Uterus (tissue), 4 donors: ENCODE results near the gene TNS1. TPM values are rescaled to one million over a fixed set of nuclear protein-coding genes. Genes with fewer than 3 reads are reported as not detected.
A peak's percentile ranks its signal among the peaks of the same experiment; 100 is the strongest.
"Not testable (repeated sequence)": the region's sequence is repeated elsewhere in the genome, so short reads cannot be mapped to it uniquely, and the experiment has no call there.

Experiments used
- DNase-seq, 2 donors: peaks; one replicate each; pipeline ENCODE4 v3.0.0-alpha.2; 2019 to 2020
- H3K27ac ChIP-seq, 2 donors: fragments of 200-600 bp; sonication (generic); 1 replicate in 1 of 2; 2 replicates in 1 of 2; pipeline ENCODE4 v1.5.1; 2016 to 2018
- H3K27me3 ChIP-seq, 2 donors: fragments of 200-600 bp; sonication (generic); one replicate each; pipeline ENCODE4 v1.5.1; 2018 to 2019; ENCODE audit warnings: control low read depth in 1 of 2
- H3K36me3 ChIP-seq, 2 donors: fragments of 200-600 bp; sonication (generic); one replicate each; pipeline ENCODE4 v1.5.1; 2019; ENCODE audit warnings: control low read depth in 1 of 2
- H3K4me1 ChIP-seq, 2 donors: fragments of 200-600 bp; sonication (generic); one replicate each; pipeline ENCODE4 v1.5.1; 2018 to 2019; ENCODE audit warnings: control low read depth in 1 of 2
- H3K4me3 ChIP-seq, 2 donors: fragments of 200-600 bp; sonication (generic); 1 replicate in 1 of 2; 2 replicates in 1 of 2; pipeline ENCODE4 v1.5.1; 2018 to 2019; ENCODE audit warnings: mild to moderate bottlenecking in 1 of 2
- H3K9me3 ChIP-seq, 2 donors: fragments of 200-600 bp; sonication (generic); one replicate each; pipeline ENCODE4 v1.5.1; 2019; ENCODE audit warnings: control low read depth in 1 of 2
- CTCF ChIP-seq, 4 experiments: fragments of 200-600 bp in 2 of 4; fragments of 450-650 bp in 2 of 4; sonication (generic) in 2 of 4; IDR thresholded peaks; one replicate each; pipeline ENCODE4 v1.5.1; 2016 to 2019; ENCODE audit warnings: antibody characterized with exemption in 4 of 4, mild to moderate bottlenecking in 2 of 4, moderate library complexity in 1 of 4
- POLR2A ChIP-seq, 2 donors: fragments of 450-650 bp; IDR thresholded peaks; one replicate each; pipeline ENCODE4 v1.6.1; 2016; ENCODE audit warnings: antibody characterized with exemption in 2 of 2, mild to moderate bottlenecking in 1 of 2, moderate library complexity in 1 of 2
- intact Hi-C: fragments of 100-400 bp; cut with DNase I; formaldehyde crosslinking; loops from one replicate; pipeline ENCODE4 v1.15.1; 2023; ENCODE audit warnings: low total_unique reads
- total RNA-seq, 4 donors: library from RNA; depleted of rRNA in 3 of 4; stranded (reverse); fragments of >200 nt in 3 of 4; gene quantifications; one replicate each; pipeline versions ENCODE4 v1.1.0 to v1.2.4, GENCODE V29; 2014 to 2023
- donor health status: DM: yes; HTN: yes; CAD: no.

TNS1 gene
- total RNA-seq, 4 donors from 2014 or later = 144 to 1,338 (median 313) TPM

- Histone ChIP-seq H3K27ac (no peak overlapping the region), H3K36me3 (no peaks in the 10 kb centered on the region), H3K4me1 (peaks cover 0 to 6% of the 10 kb centered on the region in 2 donors), H3K4me3 (no peak overlapping the region), H3K9me3 (no peaks in the 10 kb centered on the region), H3K27me3 (no peaks in the 10 kb centered on the region)
- no peak for DNase-seq
- TF ChIP-seq POLR2A (IDR thresholded peaks at IDR 0.05) (no peak), CTCF (IDR thresholded peaks at IDR 0.05) (no peak)
- intact Hi-C loops = no loop called here
Measured at GRCh38 chr2:217809736-217810135, 193.1 kb downstream of the TNS1 start.

- H3K27ac ChIP-seq, H3K36me3 ChIP-seq, intact Hi-C loops, DNase-seq, H3K4me3 ChIP-seq, H3K27me3 ChIP-seq, H3K4me1 ChIP-seq, H3K9me3 ChIP-seq: not testable (repeated sequence)
Measured at GRCh38 chr2:217808967-217809366, 193.8 kb downstream of the TNS1 start.

DNA sequence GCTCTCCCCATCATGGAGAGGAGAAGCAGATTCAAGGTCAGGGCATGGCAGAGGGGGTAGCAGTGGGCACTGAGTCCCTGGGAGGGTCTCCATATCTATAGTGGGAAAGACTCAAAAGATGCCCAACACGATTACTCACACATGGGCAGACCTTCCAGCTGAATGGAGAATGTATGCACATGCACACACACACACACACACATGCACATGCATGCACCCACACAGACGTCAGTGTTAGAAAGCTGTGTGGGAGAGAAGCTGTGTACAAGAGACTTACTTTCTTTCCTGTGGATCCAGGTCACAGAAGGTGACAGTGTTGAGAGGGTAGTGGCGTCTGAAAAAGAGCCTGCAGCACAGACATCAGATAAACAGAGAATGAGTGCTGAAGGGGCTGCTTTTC is 194.5 kb downstream of the TNS1 start:
- H3K4me1 ChIP-seq = peaks cover 0 to 6% of the 10 kb centered on the region in 2 donors
- no peak for DNase-seq
- H3K36me3 ChIP-seq = no peaks in the 10 kb centered on the region
- TF ChIP-seq POLR2A (IDR thresholded peaks at IDR 0.05) (no peak), CTCF (IDR thresholded peaks at IDR 0.05) (no peak)
- H3K9me3 ChIP-seq = no peaks in the 10 kb centered on the region
- intact Hi-C loops = no loop called here
- no peak overlapping the region for H3K27ac ChIP-seq
- H3K4me3 ChIP-seq = no peak overlapping the region
- H3K27me3 ChIP-seq = no peaks in the 10 kb centered on the region

GRCh38 chr2:217807753-217808152 is 195.0 kb downstream of the TNS1 start:
- no peaks in the 10 kb centered on the region for H3K27me3 ChIP-seq
- peaks cover 0 to 6% of the 10 kb centered on the region in 2 donors for H3K4me1 ChIP-seq
- intact Hi-C loops = no loop called here
- peak overlapping the region in 1 of 2 donors; percentile 3 for H3K27ac ChIP-seq
- no peaks in the 10 kb centered on the region for H3K9me3 ChIP-seq
- no peak overlapping the region for H3K4me3 ChIP-seq
- H3K36me3 ChIP-seq = no peaks in the 10 kb centered on the region
- TF ChIP-seq POLR2A (IDR thresholded peaks at IDR 0.05) (no peak), CTCF (IDR thresholded peaks at IDR 0.05) (no peak)
- DNase-seq = no peak

DNA sequence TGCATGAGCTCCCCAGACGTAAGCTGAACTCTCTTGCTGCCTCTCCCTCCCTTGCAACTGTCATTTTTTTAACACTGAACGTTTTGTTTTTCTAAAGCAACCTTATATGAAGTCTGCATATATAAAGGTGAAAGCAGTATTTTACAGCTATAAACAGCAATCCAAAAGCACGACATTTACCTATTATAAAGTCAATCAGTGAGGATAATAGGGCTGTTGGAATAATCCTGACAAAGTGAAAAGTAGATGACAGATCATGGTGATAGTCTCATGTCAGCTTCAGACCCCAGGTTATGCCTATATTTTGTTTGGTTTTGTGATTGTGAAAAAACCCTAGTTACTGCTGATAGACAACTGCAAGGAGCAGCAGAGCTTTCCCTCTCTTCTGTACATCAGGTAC is 195.8 kb downstream of the TNS1 start:
- peak overlapping the region; percentile 3 to 44 for H3K27ac ChIP-seq
- H3K27me3 ChIP-seq = no peaks in the 10 kb centered on the region
- H3K9me3 ChIP-seq = no peaks in the 10 kb centered on the region
- intact Hi-C loops = no loop called here
- no peak for TF ChIP-seq POLR2A (IDR thresholded peaks at IDR 0.05)
- DNase-seq = no peak
- H3K36me3 ChIP-seq = no peaks in the 10 kb centered on the region
- H3K4me3 ChIP-seq = no peak overlapping the region
- peaks cover 0 to 6% of the 10 kb centered on the region in 2 donors for H3K4me1 ChIP-seq

DNA sequence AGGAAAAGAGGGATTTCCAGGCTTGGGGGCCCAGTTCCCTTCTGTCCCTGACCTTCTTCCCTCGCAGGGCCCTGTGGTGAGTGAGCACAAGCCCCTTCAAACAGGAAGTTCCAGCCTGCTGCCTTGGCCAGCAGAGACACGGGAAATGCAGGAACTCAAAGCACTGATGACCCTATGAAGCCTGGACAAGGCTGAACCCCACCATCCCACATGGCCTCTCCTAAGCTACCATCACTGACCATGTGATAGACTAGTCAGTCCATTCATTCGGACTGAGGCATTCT is 196.4 kb downstream of the TNS1 start:
- intact Hi-C loops = no loop called here
- Histone ChIP-seq H3K27me3 (no peaks in the 10 kb centered on the region), H3K4me3 (no peak overlapping the region), H3K27ac (peak overlapping the region; percentile 44 to 51), H3K4me1 (peaks cover 0 to 6% of the 10 kb centered on the region in 2 donors), H3K36me3 (no peaks in the 10 kb centered on the region), H3K9me3 (no peaks in the 10 kb centered on the region)
- no peak for TF ChIP-seq POLR2A (IDR thresholded peaks at IDR 0.05)
- DNase-seq = no peak
